GM21447 (cell line): ENCODE data around the gene STX16.

Experiments used
- ATAC-seq: cut with Tn5 transposase; IDR thresholded peaks from one replicate; pipeline ENCODE4 v1.9.1; 2021; ENCODE audit not compliant: unreplicated experiment

STX16 gene

GRCh38 chr20:58650776-58651558 lies at the start of gene STX16:
Gene STX16, plus strand, starts transcription at chr20:58651283. Its CDS starts 724 bp downstream, at chr20:58652007.
- ATAC-seq, result peak; percentile 58

GRCh38 chr20:58602124-58602523 lies 49.0 kb upstream of the STX16 start:
- no peak for ATAC-seq

GRCh38 chr20:58603721-58604120 lies 47.4 kb upstream of the STX16 start:
- ATAC-seq, result no peak

- no peak for ATAC-seq
These were observed 46.8 kb upstream of the STX16 start for GRCh38 chr20:58604128-58604881.

GRCh38 chr20:58605292-58606065 lies 45.6 kb upstream of the STX16 start:
- no peak for ATAC-seq

GRCh38 chr20:58606184-58606583 lies 44.9 kb upstream of the STX16 start:
- no peak for ATAC-seq

GRCh38 chr20:58608096-58608840 lies 42.8 kb upstream of the STX16 start:
- no peak for ATAC-seq

GRCh38 chr20:58609026-58609425 lies 42.1 kb upstream of the STX16 start:
- ATAC-seq, result no peak

GRCh38 chr20:58610071-58610800 lies 40.8 kb upstream of the STX16 start:
- ATAC-seq, result no peak

- no peak for ATAC-seq
These were observed 40.3 kb upstream of the STX16 start for GRCh38 chr20:58610811-58611210.

- no peak for ATAC-seq
These were observed 39.6 kb upstream of the STX16 start for GRCh38 chr20:58611236-58612030.

- no peak for ATAC-seq
These were observed 38.9 kb upstream of the STX16 start for GRCh38 chr20:58612121-58612691.

GRCh38 chr20:58613061-58613854 lies 37.8 kb upstream of the STX16 start:
- ATAC-seq, result no peak

- no peak for ATAC-seq
These were observed 36.7 kb upstream of the STX16 start for GRCh38 chr20:58614366-58614765.

GRCh38 chr20:58614984-58615760 lies 35.9 kb upstream of the STX16 start:
- ATAC-seq, result no peak

- no peak for ATAC-seq
These were observed 34.7 kb upstream of the STX16 start for GRCh38 chr20:58616411-58616810.

GRCh38 chr20:58617158-58617557 lies 33.9 kb upstream of the STX16 start:
- no peak for ATAC-seq
